ENCODE data around the gene STUB1.
A peak's percentile ranks its signal among the peaks of the same experiment; 100 is the strongest.

- TF ChIP-seq CTCF (IDR thresholded peaks at IDR 0.05): no peak
- TF ChIP-seq POLR2AphosphoS5 (IDR thresholded peaks at IDR 0.05): peak; percentile 36 to 86 (median 82)
Measured at GRCh38 chr16:641326-642188, 38.7 kb upstream of the STUB1 start, which contains the start of gene MCRIP2.

All from transverse colon (tissue), 4 donors.